Lower lobe of right lung (tissue), 2 donors: Measurements from ENCODE around the gene PIK3R1. TPM values are rescaled to one million over a fixed set of nuclear protein-coding genes. Genes with fewer than 3 reads are reported as not detected.
A peak's percentile ranks its signal among the peaks of the same experiment; 100 is the strongest.

Source experiments
- ATAC-seq, 2 donors: fragments of 200-7000 bp; cut with Tn5 transposase; one replicate each; pipeline ENCODE4 v1.9.1; 2020 to 2022; ENCODE audit warnings: mild to moderate bottlenecking in 2 of 2, moderate library complexity in 2 of 2
- DNase-seq: peaks from one replicate; pipeline ENCODE4 v3.0.0-alpha.2; 2020
- H3K27ac ChIP-seq: fragments of 200-600 bp; one replicate; pipeline ENCODE4 v1.8.0; 2022
- H3K27me3 ChIP-seq: fragments of 200-600 bp; one replicate; pipeline ENCODE4 v1.8.0; 2022; ENCODE audit warnings: low read depth
- H3K36me3 ChIP-seq: fragments of 200-600 bp; one replicate; pipeline ENCODE4 v1.8.0; 2022; ENCODE audit warnings: mild to moderate bottlenecking
- H3K4me1 ChIP-seq: fragments of 200-600 bp; one replicate; pipeline ENCODE4 v1.8.0; 2022
- H3K4me3 ChIP-seq: fragments of 200-600 bp; one replicate; pipeline ENCODE4 v1.8.0; 2022; ENCODE audit warnings: mild to moderate bottlenecking
- H3K9me3 ChIP-seq: fragments of 200-600 bp; one replicate; pipeline ENCODE4 v1.8.0; 2022
- CTCF ChIP-seq: fragments of 200-600 bp; IDR thresholded peaks from one replicate; pipeline ENCODE4 v1.8.0; 2022; ENCODE audit warnings: antibody characterized with exemption, mild to moderate bottlenecking
- intact Hi-C: fragments of 100-400 bp; cut with DNase I; formaldehyde crosslinking; loops from one replicate; pipeline ENCODE4 v1.11.0; 2022
- total RNA-seq: library from RNA; stranded (reverse); fragmentation: NEBNext Ultra II Directional; extraction: Animal tissue kit (Norgen Biotek cat#: 25700); gene quantifications from one replicate; pipeline ENCODE4 v1.2.1, GENCODE V29; 2021
- donor health status: DM: no; HTN: yes; CAD: no; lungs with severe emphysema.

Gene PIK3R1
- total RNA-seq, 1 donor from 2014 or later, result 122 TPM

DNA sequence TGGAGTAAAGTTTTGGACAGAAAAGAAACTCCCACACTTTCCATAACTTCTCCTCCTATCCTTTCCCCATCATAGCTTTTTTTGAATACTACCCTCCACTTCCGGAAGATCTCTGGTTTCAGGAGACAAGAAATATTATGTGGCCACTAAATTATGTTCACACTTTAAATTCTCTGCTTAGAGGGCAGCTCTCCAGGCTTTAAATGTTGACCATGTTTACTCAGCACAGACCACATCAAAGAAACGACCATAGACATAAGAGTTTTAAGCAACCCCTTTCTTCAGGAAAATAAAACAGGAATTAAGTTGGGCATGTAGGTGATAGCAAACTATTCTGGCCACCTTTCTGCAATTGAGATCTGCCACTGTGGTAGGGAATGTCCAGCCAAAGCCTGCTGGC, 97.8 kb downstream of the PIK3R1 start:
- Histone ChIP-seq H3K4me1 (no peaks in the 10 kb centered on the region), H3K36me3 (no peaks in the 10 kb centered on the region), H3K9me3 (no peaks in the 10 kb centered on the region), H3K27ac (no peak overlapping the region), H3K27me3 (no peaks in the 10 kb centered on the region), H3K4me3 (no peak overlapping the region)
- intact Hi-C loops, result no loop called here
- ATAC-seq (no peak), DNase-seq (no peak)
- no peak for TF ChIP-seq CTCF

DNA sequence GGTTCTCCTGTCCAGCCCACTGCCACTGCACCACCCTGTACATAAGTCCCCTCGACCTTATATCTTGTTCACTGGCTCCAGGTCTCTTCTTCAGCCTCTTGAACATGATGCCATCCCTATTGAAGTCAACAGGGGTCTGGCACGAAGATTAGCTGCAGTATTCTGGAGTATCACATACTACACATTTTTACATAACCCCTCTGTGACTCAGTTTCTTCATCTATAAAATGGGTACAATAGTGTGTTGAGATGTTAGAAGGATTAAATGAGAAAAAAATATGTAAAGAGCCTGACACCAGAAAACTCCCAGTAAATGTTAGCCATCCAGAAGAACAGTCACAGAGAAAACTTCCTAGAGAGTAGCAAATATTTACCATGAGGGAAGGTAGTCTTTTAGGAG, 98.9 kb downstream of the PIK3R1 start:
- DNase-seq (no peak), ATAC-seq (no peak)
- Histone ChIP-seq H3K27me3 (no peaks in the 10 kb centered on the region), H3K27ac (no peak overlapping the region), H3K9me3 (no peaks in the 10 kb centered on the region), H3K4me3 (no peak overlapping the region), H3K36me3 (no peaks in the 10 kb centered on the region), H3K4me1 (no peaks in the 10 kb centered on the region)
- intact Hi-C loops, result no loop called here
- TF ChIP-seq CTCF, result no peak

GRCh38 chr5:68315679-68316271, 100.2 kb downstream of the PIK3R1 start:
- peak in 1 of 2 donors; percentile 34 for ATAC-seq
- Histone ChIP-seq H3K4me1 (no peaks in the 10 kb centered on the region), H3K27ac (no peak overlapping the region), H3K9me3 (no peaks in the 10 kb centered on the region), H3K27me3 (no peaks in the 10 kb centered on the region), H3K4me3 (no peak overlapping the region), H3K36me3 (no peaks in the 10 kb centered on the region)
- intact Hi-C loops, result no loop called here
- DNase-seq, result no peak
- TF ChIP-seq CTCF, result no peak

GRCh38 chr5:68316469-68316868, 100.9 kb downstream of the PIK3R1 start:
- Histone ChIP-seq H3K9me3 (no peaks in the 10 kb centered on the region), H3K4me1 (no peaks in the 10 kb centered on the region), H3K27me3 (no peaks in the 10 kb centered on the region), H3K4me3 (no peak overlapping the region), H3K27ac (no peak overlapping the region), H3K36me3 (no peaks in the 10 kb centered on the region)
- DNase-seq (no peak), ATAC-seq (no peak)
- intact Hi-C loops, result no loop called here
- TF ChIP-seq CTCF, result no peak

- no peak for DNase-seq
- ATAC-seq, result no peak
- no peak overlapping the region for H3K27ac ChIP-seq
- TF ChIP-seq CTCF, result no peak
- no peak overlapping the region for H3K4me3 ChIP-seq
- intact Hi-C loops, result no loop called here
- H3K36me3 ChIP-seq, result no peaks in the 10 kb centered on the region
- H3K4me1 ChIP-seq, result no peaks in the 10 kb centered on the region
- H3K27me3 ChIP-seq, result no peaks in the 10 kb centered on the region
- no peaks in the 10 kb centered on the region for H3K9me3 ChIP-seq
These were observed 102.1 kb downstream of the PIK3R1 start for GRCh38 chr5:68317646-68318045.
